OCI-LY1 (cell line): ENCODE data around the gene SKA1.

Source experiments
- CTCF ChIP-seq: fragments of 200-600 bp; sonication (generic), shearing (Covaris generic); IDR thresholded peaks from 2 replicates; pipeline ENCODE4 v1.5.1; 2017; ENCODE audit warnings: mild to moderate bottlenecking, antibody characterized with exemption, low read length, moderate library complexity, mixed read lengths
- EZH2 ChIP-seq: fragments of 200-600 bp; sonication (generic), shearing (Covaris generic); IDR thresholded peaks from 2 replicates; pipeline ENCODE4 v1.8.0; 2017; ENCODE audit warnings: borderline replicate concordance, mixed run types, mild to moderate bottlenecking, antibody characterized with exemption, low read length, moderate library complexity, mixed read lengths

- TF ChIP-seq CTCF (no peak), EZH2 (no peak)
These were observed 53.8 kb downstream of the SKA1 start for GRCh38 chr18:50428531-50429206.
